GM21786 (cell line): ENCODE results near the gene ABCC3.

Experiments used
- ATAC-seq: cut with Tn5 transposase; IDR thresholded peaks from one replicate; pipeline ENCODE4 v1.9.1; 2021; ENCODE audit not compliant: unreplicated experiment

ABCC3 gene, protein sequence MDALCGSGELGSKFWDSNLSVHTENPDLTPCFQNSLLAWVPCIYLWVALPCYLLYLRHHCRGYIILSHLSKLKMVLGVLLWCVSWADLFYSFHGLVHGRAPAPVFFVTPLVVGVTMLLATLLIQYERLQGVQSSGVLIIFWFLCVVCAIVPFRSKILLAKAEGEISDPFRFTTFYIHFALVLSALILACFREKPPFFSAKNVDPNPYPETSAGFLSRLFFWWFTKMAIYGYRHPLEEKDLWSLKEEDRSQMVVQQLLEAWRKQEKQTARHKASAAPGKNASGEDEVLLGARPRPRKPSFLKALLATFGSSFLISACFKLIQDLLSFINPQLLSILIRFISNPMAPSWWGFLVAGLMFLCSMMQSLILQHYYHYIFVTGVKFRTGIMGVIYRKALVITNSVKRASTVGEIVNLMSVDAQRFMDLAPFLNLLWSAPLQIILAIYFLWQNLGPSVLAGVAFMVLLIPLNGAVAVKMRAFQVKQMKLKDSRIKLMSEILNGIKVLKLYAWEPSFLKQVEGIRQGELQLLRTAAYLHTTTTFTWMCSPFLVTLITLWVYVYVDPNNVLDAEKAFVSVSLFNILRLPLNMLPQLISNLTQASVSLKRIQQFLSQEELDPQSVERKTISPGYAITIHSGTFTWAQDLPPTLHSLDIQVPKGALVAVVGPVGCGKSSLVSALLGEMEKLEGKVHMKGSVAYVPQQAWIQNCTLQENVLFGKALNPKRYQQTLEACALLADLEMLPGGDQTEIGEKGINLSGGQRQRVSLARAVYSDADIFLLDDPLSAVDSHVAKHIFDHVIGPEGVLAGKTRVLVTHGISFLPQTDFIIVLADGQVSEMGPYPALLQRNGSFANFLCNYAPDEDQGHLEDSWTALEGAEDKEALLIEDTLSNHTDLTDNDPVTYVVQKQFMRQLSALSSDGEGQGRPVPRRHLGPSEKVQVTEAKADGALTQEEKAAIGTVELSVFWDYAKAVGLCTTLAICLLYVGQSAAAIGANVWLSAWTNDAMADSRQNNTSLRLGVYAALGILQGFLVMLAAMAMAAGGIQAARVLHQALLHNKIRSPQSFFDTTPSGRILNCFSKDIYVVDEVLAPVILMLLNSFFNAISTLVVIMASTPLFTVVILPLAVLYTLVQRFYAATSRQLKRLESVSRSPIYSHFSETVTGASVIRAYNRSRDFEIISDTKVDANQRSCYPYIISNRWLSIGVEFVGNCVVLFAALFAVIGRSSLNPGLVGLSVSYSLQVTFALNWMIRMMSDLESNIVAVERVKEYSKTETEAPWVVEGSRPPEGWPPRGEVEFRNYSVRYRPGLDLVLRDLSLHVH (N-terminal part only)

DNA sequence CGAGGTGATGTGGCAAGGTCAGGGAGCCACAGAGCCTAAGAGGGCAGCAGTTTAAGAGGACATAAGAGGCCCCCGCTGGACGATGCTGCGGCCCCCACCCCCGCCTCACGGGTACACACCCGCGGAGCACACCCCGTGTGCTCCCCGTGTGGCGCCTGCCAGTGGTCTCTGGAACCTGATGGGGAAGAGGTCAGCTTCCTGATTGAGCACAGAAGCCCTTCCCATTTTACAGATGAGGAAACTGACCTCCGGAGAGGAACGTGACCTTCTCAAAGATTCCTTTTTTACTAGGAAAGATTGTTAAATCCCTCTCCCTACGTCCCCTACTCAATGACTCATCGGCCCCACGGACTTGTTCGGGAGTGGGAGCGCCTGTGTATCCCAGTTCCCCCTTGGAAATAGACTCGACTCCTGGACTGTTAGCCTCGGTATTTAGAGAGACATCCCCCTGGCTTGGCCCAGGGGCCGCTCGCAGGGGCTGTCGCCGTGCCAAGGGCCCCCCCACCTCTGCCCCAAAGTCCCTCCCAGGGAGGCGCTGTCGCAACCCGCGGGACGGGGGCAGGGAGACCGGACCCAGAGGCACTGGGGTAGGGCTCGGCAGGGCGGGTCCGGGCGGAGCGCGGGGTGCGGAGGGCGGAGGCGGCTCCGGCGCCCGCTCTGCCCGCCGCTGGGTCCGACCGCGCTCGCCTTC, at the start of gene ABCC3:
Gene ABCC3, plus strand, starts transcription at position 658 of the 691 bp plus-strand sequence. CDS start 56 bp downstream, outside the sequence.
- no peak for ATAC-seq

GRCh38 chr17:50585346-50585745, 49.3 kb upstream of the ABCC3 start:
- no peak for ATAC-seq

DNA sequence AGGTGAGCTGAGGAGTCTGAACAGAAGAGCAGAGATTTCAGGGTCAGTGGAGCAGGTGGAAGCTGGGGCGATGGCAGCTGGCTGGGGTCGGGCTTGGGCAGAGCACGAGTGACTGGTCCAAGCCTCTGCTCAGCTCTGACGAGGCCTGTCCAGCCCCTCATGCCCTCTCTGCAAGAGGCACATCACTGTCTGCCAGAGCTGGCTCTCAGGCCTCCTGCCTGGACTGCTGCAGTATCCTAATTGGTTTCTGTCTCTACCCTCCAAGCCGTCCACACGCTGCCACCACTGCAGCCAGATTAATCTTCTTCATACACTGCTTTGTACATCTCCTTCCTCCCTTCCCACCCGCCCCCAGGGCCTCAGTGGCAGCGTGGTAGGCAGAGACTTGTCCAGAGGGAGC, 48.8 kb upstream of the ABCC3 start:
- no peak for ATAC-seq

DNA sequence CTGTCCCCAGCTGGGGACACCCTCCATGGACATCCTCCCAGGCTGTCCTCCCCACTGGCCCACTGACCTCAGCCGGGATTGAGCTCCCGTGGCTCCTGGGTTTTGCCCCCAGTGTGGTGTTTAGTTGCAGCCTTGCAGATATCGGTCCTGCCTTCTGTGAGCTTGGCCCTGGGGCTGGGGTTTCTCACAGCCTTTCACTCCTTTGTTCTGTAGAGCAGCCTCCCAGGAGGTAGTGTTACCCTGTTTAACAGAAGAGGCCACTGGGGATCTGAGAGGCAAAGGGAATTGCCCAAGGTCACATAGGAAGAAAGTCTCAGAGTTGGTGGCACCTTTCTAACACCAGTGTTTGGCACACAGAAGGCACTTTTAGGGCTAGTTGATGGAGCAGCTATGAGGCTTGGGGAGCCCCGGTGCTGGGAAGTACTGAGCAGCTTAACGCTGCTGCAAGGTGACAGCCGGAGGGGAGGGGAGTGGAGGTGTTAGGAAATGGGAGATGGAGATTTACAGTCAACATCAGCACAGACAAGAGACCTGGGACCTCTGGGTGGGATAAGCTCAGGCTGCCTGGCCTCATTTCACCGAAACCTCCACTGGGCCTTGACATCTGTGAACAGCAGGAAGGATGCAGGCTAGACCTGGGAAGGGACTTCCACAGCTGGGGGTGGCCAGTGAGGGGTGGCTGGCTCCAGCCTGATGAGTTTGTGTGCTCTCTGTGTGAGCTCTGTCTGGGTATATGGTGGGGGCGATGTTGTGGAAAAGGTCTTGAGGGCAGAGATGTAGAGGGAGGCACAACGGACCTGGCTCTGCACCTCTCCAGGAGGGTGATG, 48.0 kb upstream of the ABCC3 start:
- ATAC-seq, result no peak

DNA sequence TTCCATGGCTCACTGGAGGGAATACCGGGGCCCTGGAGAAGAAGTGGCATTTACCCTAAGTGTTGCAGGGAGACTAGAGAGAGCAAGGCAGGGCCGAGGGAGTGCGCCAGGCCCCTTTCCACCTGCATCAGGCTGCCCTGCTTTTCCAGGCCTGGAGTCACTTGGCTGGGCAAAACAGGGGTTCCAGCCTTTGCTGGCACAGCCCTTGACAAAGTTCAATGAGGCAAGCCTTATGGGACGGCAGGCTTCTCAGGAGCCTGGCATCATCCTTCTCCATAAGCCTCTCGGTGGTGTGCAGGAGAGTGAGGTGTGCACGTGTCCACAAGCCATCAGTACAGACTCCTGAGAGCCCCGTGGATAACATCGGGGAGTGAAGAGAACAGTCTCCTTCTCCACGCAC, 47.1 kb upstream of the ABCC3 start:
- no peak for ATAC-seq

GRCh38 chr17:50588391-50589049, 46.2 kb upstream of the ABCC3 start:
- no peak for ATAC-seq

- ATAC-seq, result no peak
These were observed 45.5 kb upstream of the ABCC3 start for GRCh38 chr17:50589095-50589705.

DNA sequence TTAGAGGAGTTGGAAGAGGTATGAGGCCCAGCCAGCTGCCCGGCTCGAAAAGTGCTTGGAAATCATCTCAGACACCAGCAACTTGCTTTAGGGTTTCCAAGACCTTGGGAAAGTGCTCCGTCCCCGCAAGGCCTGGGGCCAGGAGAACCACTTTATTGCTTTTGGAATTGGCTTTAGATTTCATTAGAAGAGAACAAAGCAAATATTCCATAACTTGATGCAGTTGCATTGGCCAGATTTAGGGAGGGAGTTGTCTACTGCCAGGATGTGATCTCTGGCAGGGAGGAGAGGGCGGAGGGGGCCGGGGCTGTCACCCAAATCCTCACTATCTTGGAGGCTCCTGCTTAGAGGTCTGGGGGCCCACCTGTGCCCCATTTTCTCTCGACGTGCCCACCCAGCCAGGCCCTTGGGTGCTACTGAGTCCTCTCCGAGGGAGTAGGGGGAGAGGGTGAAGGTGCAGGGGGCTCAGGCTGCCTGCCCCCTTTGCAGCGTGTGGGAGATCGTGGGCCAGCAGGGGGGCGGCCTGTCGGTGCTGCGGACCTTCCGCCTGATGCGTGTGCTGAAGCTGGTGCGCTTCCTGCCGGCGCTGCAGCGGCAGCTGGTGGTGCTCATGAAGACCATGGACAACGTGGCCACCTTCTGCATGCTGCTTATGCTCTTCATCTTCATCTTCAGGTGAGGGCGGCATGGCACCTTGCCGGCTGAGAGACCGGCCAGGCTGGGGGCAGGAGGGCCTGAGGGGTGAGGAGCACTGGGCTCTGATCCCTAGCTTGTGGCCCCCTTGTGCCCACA, 43.5 kb upstream of the ABCC3 start:
- ATAC-seq, result no peak

GRCh38 chr17:50593321-50593720, 41.4 kb upstream of the ABCC3 start:
- no peak for ATAC-seq

- ATAC-seq, result no peak
These were observed 40.4 kb upstream of the ABCC3 start for GRCh38 chr17:50594128-50594823.

- ATAC-seq, result no peak
These were observed 39.8 kb upstream of the ABCC3 start for GRCh38 chr17:50594892-50595291.

DNA sequence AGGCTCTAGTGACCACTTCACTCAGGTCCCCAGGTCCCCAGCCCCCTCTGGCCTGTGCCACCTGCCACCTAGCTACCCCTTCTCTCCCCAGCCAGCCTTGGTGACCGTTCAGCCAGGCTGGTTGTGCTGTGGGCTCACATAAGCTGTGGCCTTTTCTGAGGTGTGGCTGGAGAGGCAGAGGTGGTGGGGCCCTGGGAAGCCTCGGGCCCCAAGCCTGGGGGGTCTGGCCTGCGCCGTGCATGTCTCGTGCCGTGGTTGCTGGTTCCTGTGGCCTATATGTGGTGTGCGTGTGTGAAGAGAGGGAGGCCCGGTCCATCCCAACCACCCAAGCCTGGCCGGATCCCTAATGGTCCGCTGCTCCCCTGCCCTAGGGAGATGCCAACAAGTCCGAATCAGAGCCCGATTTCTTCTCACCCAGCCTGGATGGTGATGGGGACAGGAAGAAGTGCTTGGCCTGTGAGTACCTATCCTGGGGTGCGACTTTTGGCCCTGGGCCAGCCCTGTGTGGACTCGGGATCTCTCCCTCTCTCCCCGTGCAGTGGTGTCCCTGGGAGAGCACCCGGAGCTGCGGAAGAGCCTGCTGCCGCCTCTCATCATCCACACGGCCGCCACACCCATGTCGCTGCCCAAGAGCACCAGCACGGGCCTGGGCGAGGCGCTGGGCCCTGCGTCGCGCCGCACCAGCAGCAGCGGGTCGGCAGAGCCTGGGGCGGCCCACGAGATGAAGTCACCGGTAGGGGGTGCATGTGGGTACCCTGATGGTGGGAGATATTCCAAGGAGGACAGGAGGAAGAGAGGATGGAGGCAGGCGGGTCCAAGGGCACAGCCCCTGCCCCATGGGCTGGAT, 38.3 kb upstream of the ABCC3 start:
- ATAC-seq, result no peak

DNA sequence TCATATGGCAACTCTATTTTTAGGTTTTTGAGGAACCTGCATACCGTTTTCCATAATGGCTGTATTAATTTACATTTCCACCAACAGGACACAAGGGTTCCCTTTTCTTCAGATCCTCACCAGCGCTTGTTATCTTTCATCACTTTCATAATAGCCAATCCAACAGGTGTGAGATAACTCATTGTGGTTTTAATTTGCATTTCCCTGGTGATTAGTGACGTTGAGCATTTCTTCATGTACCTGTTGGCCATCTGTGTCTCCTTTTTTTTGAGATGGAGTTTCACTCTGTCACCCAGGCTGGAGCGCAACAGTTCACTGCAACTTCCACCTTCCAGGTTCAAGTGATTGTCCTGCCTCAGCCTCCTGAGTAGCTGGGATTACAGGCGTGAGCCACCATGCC, 36.2 kb upstream of the ABCC3 start:
- no peak for ATAC-seq

GRCh38 chr17:50599606-50600005, 35.1 kb upstream of the ABCC3 start:
- no peak for ATAC-seq

DNA sequence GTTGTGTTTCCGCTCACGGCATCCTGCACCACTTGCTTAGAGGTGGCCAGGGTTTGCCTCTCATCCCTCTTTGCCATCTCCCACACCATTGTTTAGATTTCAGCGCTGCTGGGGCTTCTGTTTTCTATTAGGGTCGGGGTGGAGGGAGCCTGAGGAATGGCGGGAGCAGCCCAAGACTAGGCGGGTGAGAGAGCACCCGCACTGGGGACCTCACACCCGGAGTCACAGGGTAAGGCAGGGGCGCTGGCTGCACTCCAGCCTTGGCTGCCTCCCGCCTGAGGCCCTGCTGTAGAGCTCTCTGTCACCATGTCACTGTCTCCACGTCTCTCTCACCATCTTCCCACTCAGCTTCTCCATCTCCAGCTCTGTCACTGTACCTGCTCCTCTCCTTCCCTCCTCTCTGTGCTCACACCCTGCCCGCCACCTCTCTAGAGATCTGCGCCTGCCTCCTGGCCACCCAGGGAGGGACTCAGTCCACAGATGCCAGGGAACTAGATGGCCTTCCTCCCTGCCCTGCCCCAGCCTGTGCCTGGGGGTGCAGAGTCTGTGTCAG, 32.8 kb upstream of the ABCC3 start:
- ATAC-seq, result no peak

GRCh38 chr17:50602836-50603235, 31.8 kb upstream of the ABCC3 start:
- ATAC-seq, result no peak
